GM19240 (cell line): ENCODE results near the gene CCZ1.
"Not testable (repeated sequence)": the region's sequence is repeated elsewhere in the genome, so short reads cannot be mapped to it uniquely, and the experiment has no call there.

Source experiments
- DNase-seq: peaks from one replicate; pipeline ENCODE4 v3.0.0; 2011; ENCODE audit warnings: low spot score; ENCODE audit not compliant: insufficient read length

CCZ1 gene

GRCh38 chr7:5908835-5909234 lies 10.3 kb downstream of the CCZ1 start:
- not testable (repeated sequence) for DNase-seq

GRCh38 chr7:5916529-5916928 lies 18.0 kb downstream of the CCZ1 start:
- not testable (repeated sequence) for DNase-seq

GRCh38 chr7:5924180-5924579 lies 25.6 kb downstream of the CCZ1 start:
- not testable (repeated sequence) for DNase-seq

- not testable (repeated sequence) for DNase-seq
Measured at GRCh38 chr7:5924630-5925029, 26.1 kb downstream of the CCZ1 start.

- DNase-seq, result not testable (repeated sequence)
Measured at GRCh38 chr7:5926263-5926870, 27.8 kb downstream of the CCZ1 start.

- DNase-seq, result not testable (repeated sequence)
Measured at GRCh38 chr7:5930290-5930689, 31.8 kb downstream of the CCZ1 start.

GRCh38 chr7:5931250-5931649 lies 32.7 kb downstream of the CCZ1 start:
- DNase-seq, result not testable (repeated sequence)

- DNase-seq, result not testable (repeated sequence)
Measured at GRCh38 chr7:5931905-5932644, 33.5 kb downstream of the CCZ1 start.

GRCh38 chr7:5934945-5935450 lies 36.5 kb downstream of the CCZ1 start:
- not testable (repeated sequence) for DNase-seq

- not testable (repeated sequence) for DNase-seq
Measured at GRCh38 chr7:5963205-5963604, 64.7 kb downstream of the CCZ1 start.

- DNase-seq, result not testable (repeated sequence)
Measured at GRCh38 chr7:5963810-5964209, 65.3 kb downstream of the CCZ1 start.

GRCh38 chr7:5970347-5970911 lies 71.9 kb downstream of the CCZ1 start, which contains the start of gene RSPH10B:
Gene RSPH10B, minus strand, starts transcription at chr7:5970689. Its CDS starts 3,573 bp downstream, at chr7:5967116.
- not testable (repeated sequence) for DNase-seq

GRCh38 chr7:5973580-5973979 lies 75.0 kb downstream of the CCZ1 start:
- not testable (repeated sequence) for DNase-seq
